Peyer's patch (tissue), 4 donors: ENCODE measurements around the gene PPM1L.

Source experiments
- CTCF ChIP-seq, 6 experiments: fragments of 450-650 bp in 4 of 6; fragments of 200-600 bp in 2 of 6; sonication (generic) in 1 of 6; IDR thresholded peaks; one replicate each; pipeline ENCODE4 v1.5.1; 2017 to 2019; ENCODE audit warnings: antibody characterized with exemption in 6 of 6, mild to moderate bottlenecking in 3 of 6, moderate library complexity in 1 of 6
- POLR2A ChIP-seq, 2 donors: fragments of 450-650 bp; IDR thresholded peaks; one replicate each; pipeline ENCODE4 v1.5.1; 2017; ENCODE audit warnings: antibody characterized with exemption in 2 of 2, mild to moderate bottlenecking in 2 of 2, moderate library complexity in 2 of 2

DNA sequence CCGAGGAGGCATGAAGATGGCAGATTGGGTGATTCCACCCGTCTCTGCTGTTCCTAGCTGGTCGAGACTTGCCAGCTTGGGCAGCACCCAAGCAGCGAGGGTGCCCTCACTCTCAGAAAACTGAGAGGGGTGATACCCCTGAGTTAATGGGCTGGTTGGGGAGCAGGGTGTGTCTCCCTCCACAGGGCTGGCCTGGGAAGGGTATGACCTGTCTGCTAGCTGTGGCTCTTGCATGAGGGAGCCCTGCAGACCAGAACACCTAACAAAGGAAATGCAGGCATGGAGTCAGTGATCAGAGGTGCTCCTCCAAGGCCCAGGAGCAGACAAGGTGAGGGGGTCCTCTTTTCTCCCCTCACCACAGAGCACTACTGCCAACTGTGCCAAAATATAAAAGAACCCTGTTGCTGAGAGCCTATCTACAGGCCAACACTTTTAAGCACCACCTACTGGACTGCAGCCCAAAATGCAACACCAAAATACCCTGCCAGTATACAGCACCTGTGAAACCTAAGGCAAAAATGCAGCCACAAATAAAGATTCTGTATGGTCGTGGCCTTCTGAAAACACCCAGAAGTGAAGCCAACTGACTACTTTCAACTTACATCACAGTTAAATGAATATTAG is 35.8 kb upstream of the PPM1L start:
- peak in 1 of 6 experiments; percentile 7 for TF ChIP-seq CTCF (IDR thresholded peaks at IDR 0.05)
- no peak for TF ChIP-seq POLR2A (IDR thresholded peaks at IDR 0.05)
